ENCODE measurements around the gene GMDS. TPM values are rescaled to one million over a fixed set of nuclear protein-coding genes. Genes with fewer than 3 reads are reported as not detected.

The GMDS gene
- total and polyA plus RNA-seq, 2 donors (not counting 1 experiment from before 2014, with no cell fraction given), result 11.5 to 16.4 TPM

- Histone ChIP-seq H3K4me1 (ENCODE audit: control insufficient read depth in 2 of 2, insufficient read depth in 2 of 2, low read length in 2 of 2) (peaks cover 0 to 18% of the 10 kb centered on the region in 2 donors), H4K20me1 (ENCODE audit: control insufficient read depth, insufficient read depth, low read length, poor library complexity, severe bottlenecking) (no peaks in the 10 kb centered on the region), H3K9ac (ENCODE audit: low read length) (no peak overlapping the region), H3K79me2 (ENCODE audit: control insufficient read depth, insufficient read depth, low read length) (no peaks in the 10 kb centered on the region), H3K27ac (ENCODE audit: low read length in 2 of 2) (no peak overlapping the region), H3K4me2 (replicated peaks; ENCODE audit: low read depth, low read length, poor library complexity, severe bottlenecking) (no peak overlapping the region), H3K9me3 (ENCODE audit: control extremely low read depth in 1 of 3, control insufficient read depth in 2 of 3, insufficient read depth in 1 of 3, low read length in 2 of 3) (peaks cover 2 to 23% (median 9%) of the 10 kb centered on the region in 3 donors), H2AFZ (ENCODE audit: insufficient read depth, low read depth, low read length, poor library complexity, severe bottlenecking) (no peak overlapping the region), H3K36me3 (replicated peaks in 1 of 2; ENCODE audit: control extremely low read depth in 1 of 2, control insufficient read depth in 1 of 2, extremely low read depth in 1 of 2, insufficient read depth in 2 of 2, low read length in 1 of 2) (no peaks in the 10 kb centered on the region), H3K27me3 (replicated peaks in 1 of 4; ENCODE audit: control extremely low read depth in 1 of 4, control insufficient read depth in 3 of 4, insufficient read depth in 4 of 4, low read length in 3 of 4) (no peaks in the 10 kb centered on the region), H3K4me3 (ENCODE audit: control extremely low read depth in 1 of 5, extremely low read depth in 1 of 5, insufficient read depth in 1 of 5, low read depth in 2 of 5, low read length in 4 of 5) (no peak overlapping the region)
- no peak overlapping the region for H3K4me3 Mint-ChIP-seq
- no peak for ATAC-seq (ENCODE audit: low read depth)
- no peak for DNase-seq
- H3K27me3 Mint-ChIP-seq, result no peaks in the 10 kb centered on the region
- intact Hi-C loops (cut with micrococcal nuclease), result no loop called here
- H3K9me3 Mint-ChIP-seq (ENCODE audit: insufficient read depth), result peaks cover 19% of the 10 kb centered on the region
- ChIA-PET CTCF (no interaction called here), POLR2A (no interaction called here)
- no peak overlapping the region for H3K27ac Mint-ChIP-seq
- peaks cover 24% of the 10 kb centered on the region for H3K4me1 Mint-ChIP-seq
- TF ChIP-seq, protein P1, sequence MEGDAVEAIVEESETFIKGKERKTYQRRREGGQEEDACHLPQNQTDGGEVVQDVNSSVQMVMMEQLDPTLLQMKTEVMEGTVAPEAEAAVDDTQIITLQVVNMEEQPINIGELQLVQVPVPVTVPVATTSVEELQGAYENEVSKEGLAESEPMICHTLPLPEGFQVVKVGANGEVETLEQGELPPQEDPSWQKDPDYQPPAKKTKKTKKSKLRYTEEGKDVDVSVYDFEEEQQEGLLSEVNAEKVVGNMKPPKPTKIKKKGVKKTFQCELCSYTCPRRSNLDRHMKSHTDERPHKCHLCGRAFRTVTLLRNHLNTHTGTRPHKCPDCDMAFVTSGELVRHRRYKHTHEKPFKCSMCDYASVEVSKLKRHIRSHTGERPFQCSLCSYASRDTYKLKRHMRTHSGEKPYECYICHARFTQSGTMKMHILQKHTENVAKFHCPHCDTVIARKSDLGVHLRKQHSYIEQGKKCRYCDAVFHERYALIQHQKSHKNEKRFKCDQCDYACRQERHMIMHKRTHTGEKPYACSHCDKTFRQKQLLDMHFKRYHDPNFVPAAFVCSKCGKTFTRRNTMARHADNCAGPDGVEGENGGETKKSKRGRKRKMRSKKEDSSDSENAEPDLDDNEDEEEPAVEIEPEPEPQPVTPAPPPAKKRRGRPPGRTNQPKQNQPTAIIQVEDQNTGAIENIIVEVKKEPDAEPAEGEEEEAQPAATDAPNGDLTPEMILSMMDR (IDR thresholded peaks at IDR 0.05), result no peak
- TF ChIP-seq EZH2 (IDR thresholded peaks at IDR 0.05; ENCODE audit: borderline replicate concordance, insufficient read depth, low read depth, low read length, poor library complexity, severe bottlenecking), result no peak
- no CpG with 5 or more reads among the region's 5 CpGs for WGBS (ENCODE audit: insufficient coverage)
Observed at GRCh38 chr6:1825926-1826325, 419.5 kb downstream of the GMDS start.

- Histone ChIP-seq H3K79me2 (ENCODE audit: control insufficient read depth, insufficient read depth, low read length) (no peaks in the 10 kb centered on the region), H2AFZ (ENCODE audit: insufficient read depth, low read depth, low read length, poor library complexity, severe bottlenecking) (no peak overlapping the region), H3K4me3 (ENCODE audit: control extremely low read depth in 1 of 5, extremely low read depth in 1 of 5, insufficient read depth in 1 of 5, low read depth in 2 of 5, low read length in 4 of 5) (no peak overlapping the region), H4K20me1 (ENCODE audit: control insufficient read depth, insufficient read depth, low read length, poor library complexity, severe bottlenecking) (no peaks in the 10 kb centered on the region), H3K4me1 (ENCODE audit: control insufficient read depth in 2 of 2, insufficient read depth in 2 of 2, low read length in 2 of 2) (peaks cover 0 to 18% of the 10 kb centered on the region in 2 donors), H3K9me3 (ENCODE audit: control extremely low read depth in 1 of 3, control insufficient read depth in 2 of 3, insufficient read depth in 1 of 3, low read length in 2 of 3) (peaks cover 2 to 23% (median 9%) of the 10 kb centered on the region in 3 donors), H3K9ac (ENCODE audit: low read length) (no peak overlapping the region), H3K4me2 (replicated peaks; ENCODE audit: low read depth, low read length, poor library complexity, severe bottlenecking) (no peak overlapping the region), H3K36me3 (replicated peaks in 1 of 2; ENCODE audit: control extremely low read depth in 1 of 2, control insufficient read depth in 1 of 2, extremely low read depth in 1 of 2, insufficient read depth in 2 of 2, low read length in 1 of 2) (no peaks in the 10 kb centered on the region), H3K27me3 (replicated peaks in 1 of 4; ENCODE audit: control extremely low read depth in 1 of 4, control insufficient read depth in 3 of 4, insufficient read depth in 4 of 4, low read length in 3 of 4) (no peaks in the 10 kb centered on the region), H3K27ac (ENCODE audit: low read length in 2 of 2) (no peak overlapping the region)
- ChIA-PET POLR2A (no interaction called here), CTCF (no interaction called here)
- DNase-seq (peak; percentile 24), ATAC-seq (ENCODE audit: low read depth) (no peak)
- H3K9me3 Mint-ChIP-seq (ENCODE audit: insufficient read depth), result peaks cover 18% of the 10 kb centered on the region
- no peaks in the 10 kb centered on the region for H3K27me3 Mint-ChIP-seq
- intact Hi-C loops (cut with micrococcal nuclease), result no loop called here
- H3K4me1 Mint-ChIP-seq, result peaks cover 24% of the 10 kb centered on the region
- TF ChIP-seq EZH2 (IDR thresholded peaks at IDR 0.05; ENCODE audit: borderline replicate concordance, insufficient read depth, low read depth, low read length, poor library complexity, severe bottlenecking), result no peak
- TF ChIP-seq, protein P1 (IDR thresholded peaks at IDR 0.05), result no peak
- WGBS (ENCODE audit: insufficient coverage), result no CpG with 5 or more reads among the region's 1 CpG
- H3K4me3 Mint-ChIP-seq, result no peak overlapping the region
- H3K27ac Mint-ChIP-seq, result no peak overlapping the region
Observed at GRCh38 chr6:1825277-1825676, 420.1 kb downstream of the GMDS start.
